UCSD-AML1 (cell line): ENCODE data around the gene TUBB2B.
"Not testable (repeated sequence)": the region's sequence is repeated elsewhere in the genome, so short reads cannot be mapped to it uniquely, and the experiment has no call there.

Source experiments
- DNase-seq: peaks from one replicate; lab custom pipeline; 2025; ENCODE audit not compliant: unreplicated experiment; lab: John Stamatoyannopoulos, UW

Gene TUBB2B

GRCh38 chr6:3190779-3191178 is 36.7 kb downstream of the TUBB2B start:
- DNase-seq: no peak

GRCh38 chr6:3190056-3190455 is 37.4 kb downstream of the TUBB2B start:
- DNase-seq: no peak

- DNase-seq: not testable (repeated sequence)
These were observed 38.3 kb downstream of the TUBB2B start for GRCh38 chr6:3189192-3189591.

- no peak for DNase-seq
These were observed 39.2 kb downstream of the TUBB2B start for GRCh38 chr6:3188262-3188661.

- DNase-seq: no peak
These were observed 40.5 kb downstream of the TUBB2B start for GRCh38 chr6:3186974-3187382.

GRCh38 chr6:3183066-3183465 is 44.4 kb downstream of the TUBB2B start:
- DNase-seq: no peak

- no peak for DNase-seq
These were observed 46.3 kb downstream of the TUBB2B start for GRCh38 chr6:3181105-3181504.

GRCh38 chr6:3179945-3180344 is 47.5 kb downstream of the TUBB2B start:
- DNase-seq: not testable (repeated sequence)

- not testable (repeated sequence) for DNase-seq
These were observed 48.8 kb downstream of the TUBB2B start for GRCh38 chr6:3178666-3179065.

GRCh38 chr6:3176562-3177355 is 50.7 kb downstream of the TUBB2B start:
- no peak for DNase-seq

- DNase-seq: no peak
These were observed 51.6 kb downstream of the TUBB2B start for GRCh38 chr6:3175715-3176402.
